H54 (cell line): ENCODE data around the gene SDF2.
A peak's percentile ranks its signal among the peaks of the same experiment; 100 is the strongest.

Experiments
- DNase-seq: peaks from one replicate; pipeline ENCODE4 v3.0.0; 2011; ENCODE audit warnings: low spot score, mixed read lengths; ENCODE audit not compliant: insufficient read length
- FAIRE-seq: peaks from 3 replicates; lab custom pipeline; 2011; peaks lifted over from hg19 to GRCh38; lab: Jason Lieb, UNC
- POLR2A ChIP-seq: IDR thresholded peaks from 2 replicates; pipeline ENCODE4 v1.6.1; 2011; ENCODE audit warnings: low read depth, mild to moderate bottlenecking, low read length

SDF2 gene, protein sequence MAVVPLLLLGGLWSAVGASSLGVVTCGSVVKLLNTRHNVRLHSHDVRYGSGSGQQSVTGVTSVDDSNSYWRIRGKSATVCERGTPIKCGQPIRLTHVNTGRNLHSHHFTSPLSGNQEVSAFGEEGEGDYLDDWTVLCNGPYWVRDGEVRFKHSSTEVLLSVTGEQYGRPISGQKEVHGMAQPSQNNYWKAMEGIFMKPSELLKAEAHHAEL

DNA sequence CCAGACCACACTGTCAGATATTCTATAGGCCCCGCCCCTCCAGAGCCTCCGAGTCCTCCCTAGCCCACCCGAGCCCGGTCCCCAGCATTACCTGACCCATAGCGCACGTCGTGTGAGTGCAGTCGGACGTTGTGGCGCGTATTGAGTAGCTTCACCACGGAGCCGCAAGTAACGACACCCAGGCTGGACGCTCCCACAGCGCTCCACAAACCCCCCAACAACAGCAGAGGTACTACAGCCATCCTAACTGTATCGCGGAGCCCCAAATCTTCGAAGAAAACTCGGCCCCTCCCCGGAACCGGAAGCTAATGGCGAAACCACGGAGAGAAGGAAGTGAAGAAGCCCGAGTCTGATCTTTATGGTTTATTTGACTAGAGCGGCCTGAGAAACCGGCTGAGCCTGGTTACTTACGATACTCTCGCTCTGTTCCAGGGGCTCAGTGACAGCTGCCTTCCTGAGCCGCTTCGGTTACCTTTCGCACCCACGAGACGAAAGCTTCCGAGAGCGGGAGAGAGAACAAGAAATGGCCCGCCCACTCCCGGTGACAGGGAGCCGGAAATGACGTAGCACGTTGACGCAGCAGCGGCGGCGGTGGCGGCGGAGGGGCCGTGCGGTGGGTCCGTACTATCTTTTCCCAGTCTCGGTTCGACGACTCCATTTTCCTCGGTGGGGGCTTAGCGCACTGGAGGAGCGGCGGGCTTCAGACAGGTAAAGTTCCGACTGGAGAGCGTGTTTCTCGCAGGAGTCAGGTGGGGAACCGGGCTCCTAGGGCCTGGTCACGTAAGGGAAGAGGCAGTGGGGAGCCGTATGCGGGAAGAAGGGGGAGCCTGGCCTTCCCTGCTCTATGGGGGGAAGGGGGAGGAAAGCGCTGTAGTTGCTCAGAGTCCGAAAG is at the start of gene SDF2, which contains the start of gene SUPT6H:
TSS of gene SDF2 (minus strand) at position 272 of the 892 bp plus-strand sequence. CDS start at position 242, 30 bp downstream.
TSS of gene SUPT6H (plus strand) at position 571 of the 892 bp plus-strand sequence. CDS start 11,197 bp downstream, outside the sequence.
- peak; percentile 95 for TF ChIP-seq POLR2A
- FAIRE-seq (no peak), DNase-seq (peak; percentile 92)

DNA sequence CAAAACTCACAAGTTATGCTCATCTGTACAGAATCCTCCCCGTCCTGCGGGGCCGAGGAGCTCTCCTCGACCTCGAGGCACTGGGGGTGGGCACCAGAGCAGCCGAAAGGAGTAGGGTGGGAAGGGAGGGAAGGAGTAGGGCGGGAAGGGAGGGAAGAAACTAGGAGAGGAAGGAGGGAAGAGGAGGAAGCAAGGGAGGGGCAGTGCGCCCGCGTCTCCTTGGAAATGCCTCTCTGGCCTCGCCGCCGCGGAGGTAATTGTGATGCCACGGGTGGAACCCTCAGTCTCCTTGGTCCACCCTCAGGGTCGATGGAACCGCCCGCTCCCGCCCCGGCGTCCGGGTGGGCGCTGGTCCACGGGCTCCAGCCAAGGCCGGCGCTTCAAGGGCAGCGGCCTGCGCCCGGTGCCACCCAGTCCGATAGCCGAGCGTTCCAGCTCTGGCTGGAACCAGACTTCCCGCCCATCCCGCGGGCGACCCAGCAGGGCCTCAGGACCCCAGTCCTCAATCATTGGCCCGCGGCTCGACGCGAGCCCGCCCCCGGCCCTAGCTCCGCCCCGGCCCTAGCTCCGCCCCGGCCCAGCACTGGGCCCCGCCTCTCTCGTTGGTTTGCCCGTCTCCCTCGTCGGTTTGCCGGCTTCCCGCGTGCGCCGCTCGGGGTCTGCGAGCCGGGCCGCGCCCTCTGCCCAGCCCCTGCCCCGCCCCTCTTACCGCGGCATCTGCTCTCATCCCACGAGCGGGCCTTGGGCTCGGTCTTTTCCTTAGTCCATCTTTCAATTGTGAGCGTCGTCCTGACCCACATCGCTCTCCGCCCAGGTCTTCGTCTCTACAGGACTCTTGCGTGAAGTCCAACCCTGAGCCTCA is 49.4 kb upstream of the SDF2 start:
- FAIRE-seq (no peak), DNase-seq (peak; percentile 98)
- TF ChIP-seq POLR2A: peak; percentile 96

DNA sequence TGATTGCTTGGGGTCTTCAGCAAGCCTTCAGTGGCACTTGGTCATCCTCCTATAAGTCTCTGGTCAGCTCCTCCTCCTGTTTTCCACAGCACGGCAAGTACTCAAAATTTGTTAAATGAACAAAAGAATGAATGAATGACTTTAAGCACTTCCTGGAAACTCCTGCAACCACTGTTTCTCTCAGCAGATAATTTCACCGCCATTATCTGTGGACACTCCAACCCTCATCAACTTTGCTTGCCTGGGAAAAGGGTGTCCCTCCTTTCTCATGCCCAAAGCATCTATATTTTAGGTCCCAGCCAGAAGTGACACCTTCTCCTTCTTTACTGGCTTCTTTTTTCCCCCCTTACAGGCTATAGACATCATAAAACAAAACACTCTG is 45.6 kb upstream of the SDF2 start:
- FAIRE-seq (no peak), DNase-seq (no peak)
- no peak for TF ChIP-seq POLR2A

DNA sequence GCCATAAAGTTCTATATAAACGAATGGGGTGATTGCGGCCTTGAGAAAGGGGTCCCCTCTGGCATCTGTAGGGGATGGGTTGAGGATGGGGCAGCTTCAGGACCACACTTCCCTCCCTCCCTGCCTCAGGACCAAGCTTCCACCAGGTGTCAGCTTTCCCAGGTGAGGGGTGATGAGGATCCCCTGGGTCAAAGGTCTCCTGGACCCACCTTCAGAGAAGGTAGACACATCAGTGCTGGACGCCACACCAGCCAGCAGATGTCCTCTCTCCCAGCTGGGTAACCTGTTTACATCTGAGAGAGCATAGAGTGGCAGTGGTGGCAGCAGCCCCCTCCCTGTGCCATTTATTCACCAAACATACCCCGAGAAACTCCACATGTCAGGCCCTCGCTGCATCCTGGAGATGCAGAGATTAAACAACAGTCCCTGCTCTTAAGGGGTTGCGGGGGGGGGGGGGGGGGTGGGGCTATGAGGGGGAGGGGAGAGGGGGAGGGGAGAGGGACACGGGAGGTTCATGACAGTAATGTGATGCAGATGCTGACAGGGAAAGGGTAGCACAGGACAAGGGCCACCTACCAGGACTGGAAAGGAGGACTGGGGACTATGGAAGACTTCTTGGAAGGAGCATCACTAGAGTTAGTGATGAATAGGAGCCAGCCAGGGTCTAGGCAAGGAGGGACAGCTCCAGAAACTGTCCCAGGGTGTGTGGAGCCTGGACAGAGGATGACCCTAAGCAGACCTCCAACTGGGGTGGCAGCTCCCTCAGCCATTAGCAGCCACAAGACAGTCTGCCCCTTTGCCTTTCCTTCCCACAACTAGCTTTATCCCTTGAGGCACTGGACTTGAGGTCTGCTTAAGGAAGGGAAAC is 45.0 kb upstream of the SDF2 start:
- DNase-seq: no peak
- no peak for TF ChIP-seq POLR2A
- no peak for FAIRE-seq

DNA sequence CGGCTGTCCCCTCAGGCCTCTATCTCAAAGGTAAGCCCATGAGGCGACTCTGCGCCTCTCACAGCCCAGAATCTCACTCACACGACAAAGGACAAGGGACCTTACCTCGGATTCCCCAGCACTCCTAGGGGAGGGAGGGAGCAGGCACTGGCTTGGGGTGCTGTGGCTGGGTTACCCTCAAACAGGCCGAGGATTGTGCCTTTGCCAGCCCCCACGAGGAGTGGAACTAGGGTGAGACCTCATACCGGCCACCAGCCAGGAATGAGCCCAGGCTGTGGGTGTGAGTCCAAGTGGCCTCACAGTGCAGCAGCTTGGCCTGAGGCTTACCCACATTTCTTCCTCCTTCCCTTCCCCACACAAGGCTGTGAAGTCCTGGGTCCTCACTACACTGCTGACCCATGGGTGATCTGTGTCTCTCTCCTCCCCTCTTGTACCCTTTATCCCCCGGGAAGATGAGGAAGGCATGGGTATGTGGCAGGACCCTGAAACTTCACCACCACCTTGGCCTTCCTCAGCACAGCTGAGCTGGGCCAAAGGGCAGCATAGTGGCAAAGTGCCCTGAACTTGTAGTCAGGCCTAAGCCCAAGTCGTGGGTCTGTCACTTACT is 44.1 kb upstream of the SDF2 start:
- no peak for TF ChIP-seq POLR2A
- no peak for FAIRE-seq
- no peak for DNase-seq

DNA sequence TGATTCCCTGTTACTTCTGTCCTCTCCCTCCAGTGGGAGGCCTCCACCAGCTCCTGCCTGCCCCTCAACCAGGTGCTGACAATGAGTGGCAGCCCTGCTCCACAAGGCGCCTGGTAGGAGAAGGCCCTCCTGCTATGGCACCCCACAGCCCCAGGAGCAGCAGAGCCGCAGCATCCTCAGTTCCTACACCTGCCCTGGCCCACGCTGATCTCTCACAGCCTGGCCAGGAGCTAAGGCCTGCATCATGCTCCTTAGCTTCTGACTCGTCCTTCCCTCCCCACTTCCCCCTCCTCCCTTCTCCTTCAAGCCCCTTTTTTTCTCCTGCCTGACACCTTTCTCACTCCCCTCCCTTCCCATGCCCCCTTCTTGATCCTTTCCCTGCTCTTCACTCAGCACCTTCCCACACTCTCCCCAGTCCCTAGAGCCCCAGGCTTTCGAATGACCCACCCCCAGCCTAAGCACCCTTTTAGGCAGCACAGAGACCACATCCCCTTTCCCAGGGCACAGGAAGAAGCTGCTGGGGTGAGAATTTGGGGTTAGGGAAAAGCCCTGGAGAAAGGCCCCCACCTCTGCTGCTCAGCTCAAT is 43.5 kb upstream of the SDF2 start:
- no peak for TF ChIP-seq POLR2A
- no peak for FAIRE-seq
- DNase-seq: no peak

DNA sequence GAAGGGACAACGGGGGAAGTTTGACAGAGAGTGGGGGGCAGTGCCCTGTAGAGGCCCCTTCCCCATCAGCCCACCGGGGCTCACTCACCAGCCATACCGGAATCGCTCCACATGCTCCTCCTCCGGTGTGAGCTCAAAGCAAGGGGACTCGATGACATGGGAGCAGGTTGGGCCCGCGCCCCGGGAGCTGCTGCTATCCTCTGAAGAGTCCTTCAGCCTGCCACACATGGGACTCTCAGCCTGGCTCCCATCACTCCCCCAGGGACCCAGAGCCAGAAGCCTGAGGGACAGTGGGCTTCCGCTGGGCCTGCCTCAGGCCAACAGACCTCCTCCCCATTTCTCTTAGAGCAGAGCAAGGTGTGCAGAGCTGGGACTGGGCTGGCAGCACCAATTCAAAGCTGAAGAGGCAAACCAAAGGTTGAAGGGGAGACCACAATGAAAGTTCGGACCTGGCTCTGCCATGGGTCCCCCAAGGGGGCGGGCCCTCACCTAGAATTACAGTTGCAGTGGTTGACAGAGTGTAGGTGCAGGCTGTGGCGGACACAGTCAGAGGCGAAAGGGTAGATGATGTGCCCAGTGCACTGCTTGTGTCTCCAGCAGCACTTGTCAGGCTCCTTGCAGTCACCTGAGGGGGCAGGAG is 42.6 kb upstream of the SDF2 start:
- no peak for TF ChIP-seq POLR2A
- DNase-seq (no peak), FAIRE-seq (no peak)

DNA sequence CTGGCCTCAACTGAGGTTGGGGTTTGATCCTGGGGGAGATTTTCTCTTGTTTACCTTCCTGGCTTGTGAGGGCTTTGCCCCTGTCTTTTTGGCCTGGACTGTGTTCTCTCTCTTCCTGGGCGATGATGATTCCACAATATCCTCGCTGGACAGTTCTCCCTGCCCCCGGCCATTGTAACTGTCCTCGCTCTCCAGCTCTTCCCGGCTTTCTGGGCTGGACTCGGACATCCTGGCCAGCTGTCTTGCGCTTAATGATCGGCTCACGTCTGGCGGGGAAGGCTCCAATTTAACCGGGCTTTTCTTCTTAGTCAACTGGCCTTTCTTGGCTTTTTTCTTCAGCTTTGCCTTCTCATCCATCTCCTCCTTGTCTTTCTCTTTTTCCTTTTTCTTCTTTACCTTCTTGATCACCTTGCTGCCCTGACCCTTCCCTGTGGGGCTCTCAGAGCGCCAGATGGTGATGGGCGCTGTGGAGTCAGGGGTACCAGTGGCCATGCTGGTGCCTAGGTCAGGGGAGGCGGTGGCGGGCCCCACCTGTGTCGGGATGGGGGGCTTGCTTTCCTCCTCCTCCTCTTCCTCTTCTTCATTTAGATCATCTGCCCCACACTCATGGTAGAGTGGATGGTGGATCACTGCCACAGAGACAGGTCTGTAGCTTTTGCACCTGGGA is 42.0 kb upstream of the SDF2 start:
- DNase-seq (no peak), FAIRE-seq (no peak)

DNA sequence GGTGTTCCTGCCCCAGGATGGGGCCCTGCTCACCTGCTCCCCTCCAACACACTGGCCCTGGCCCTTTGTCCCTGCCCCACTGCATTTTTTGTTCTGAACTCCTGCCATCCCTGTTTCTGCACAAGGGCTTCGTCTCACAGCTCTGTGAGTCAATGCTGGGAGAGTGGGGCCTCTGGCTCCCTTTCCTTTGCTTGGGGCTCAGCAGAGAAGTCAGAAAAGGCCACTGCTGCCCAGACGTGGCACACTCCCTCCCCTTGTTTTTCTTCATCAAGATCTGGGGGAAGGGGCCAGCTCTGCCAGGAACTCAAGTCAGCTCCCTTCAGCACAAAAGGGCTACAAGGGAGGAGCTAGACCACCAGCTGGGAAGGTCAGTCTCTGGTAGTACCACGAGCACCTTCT is 41.0 kb upstream of the SDF2 start:
- TF ChIP-seq POLR2A: no peak
- FAIRE-seq (no peak), DNase-seq (no peak)

More for the DNA sequence above, 42.0 kb upstream of the SDF2 start:
- TF ChIP-seq POLR2A: no peak

DNA sequence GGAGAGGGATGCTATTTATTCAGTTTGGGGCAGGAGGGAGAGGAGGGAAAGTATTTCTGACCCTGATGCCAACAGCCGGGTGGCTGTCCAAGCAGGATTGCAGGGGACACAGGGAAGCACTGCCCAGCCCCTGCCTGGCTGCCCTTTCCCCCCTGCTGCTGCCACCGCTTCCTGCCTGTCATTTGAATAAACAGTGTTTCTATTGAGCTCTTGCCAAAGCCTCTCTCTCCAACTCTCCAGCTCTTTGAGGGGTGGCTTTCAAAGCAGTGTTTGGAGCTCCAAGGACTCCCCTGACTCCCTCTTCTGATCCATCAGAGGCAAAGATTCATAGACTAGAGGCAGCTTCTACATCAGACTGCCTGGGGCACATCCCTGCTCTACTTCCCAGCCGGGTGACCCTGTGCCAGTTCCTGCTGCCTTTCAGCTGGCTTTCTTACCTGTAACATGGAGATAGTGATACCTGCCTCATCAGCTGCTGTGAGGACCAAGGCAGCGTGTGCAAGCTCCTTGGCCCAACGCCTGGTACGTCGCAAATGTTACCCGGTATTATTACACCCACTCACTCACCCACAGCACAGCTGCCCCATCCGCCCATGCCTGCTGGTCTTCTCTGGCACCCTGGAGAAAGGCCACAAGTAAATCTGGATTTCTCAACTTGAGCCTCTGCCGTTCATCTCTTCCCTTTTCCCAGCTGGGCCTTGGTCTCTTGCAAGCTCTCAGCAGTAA is 40.5 kb upstream of the SDF2 start:
- DNase-seq: no peak
- no peak for FAIRE-seq
- no peak for TF ChIP-seq POLR2A
